GM19351 (cell line): ENCODE data around the gene CLEC14A.

Source experiments
- ATAC-seq: cut with Tn5 transposase; IDR thresholded peaks from one replicate; pipeline ENCODE4 v1.9.1; 2021; ENCODE audit warnings: mild to moderate bottlenecking, moderate library complexity; ENCODE audit not compliant: unreplicated experiment

The CLEC14A gene

GRCh38 chr14:38206689-38207376 is 49.1 kb downstream of the CLEC14A start:
- ATAC-seq, result no peak

GRCh38 chr14:38205949-38206665 is 49.8 kb downstream of the CLEC14A start:
- ATAC-seq, result no peak

GRCh38 chr14:38205119-38205813 is 50.6 kb downstream of the CLEC14A start:
- no peak for ATAC-seq

- no peak for ATAC-seq
These were observed 51.2 kb downstream of the CLEC14A start for GRCh38 chr14:38204719-38205115.
